Posterior vena cava (tissue), 2 donors: ENCODE measurements around the gene TTYH1. TPM values are rescaled to one million over a fixed set of nuclear protein-coding genes. Genes with fewer than 3 reads are reported as not detected.

Experiments used
- DNase-seq: peaks from one replicate; pipeline ENCODE4 v3.0.0-alpha.2; 2020; ENCODE audit warnings: low spot score
- intact Hi-C, 2 donors: fragments of 100-400 bp; cut with DNase I; formaldehyde crosslinking; loops; one replicate each; pipeline versions ENCODE4 v1.14.1 to v1.14.2; 2022 to 2023
- total RNA-seq, 2 donors: library from RNA; stranded (reverse); fragmentation: NEBNext Ultra II Directional; extraction: Animal tissue kit (Norgen Biotek cat#: 25700); gene quantifications; one replicate each; pipeline ENCODE4 v1.2.1, GENCODE V29; 2021
- donor health status: DM: yes; HTN: yes; CAD: no.
- donor health status: DM: yes; HTN: yes; CAD: no.

TTYH1 gene
- total RNA-seq, 2 donors from 2014 or later = 0.60 to 1.4 TPM

GRCh38 chr19:54464044-54464629, 48.9 kb downstream of the TTYH1 start:
- intact Hi-C loops = no loop called here
- peak; percentile 95 for DNase-seq

- peak; percentile 97 for DNase-seq
- intact Hi-C loops = loop anchor here in 1 of 2 donors (5.0 kb wide), 1 partner anchor 1137 kb away; the partner anchor contains the start of gene ZNF524
Observed at GRCh38 chr19:54464630-54465425, 49.6 kb downstream of the TTYH1 start.

GRCh38 chr19:54465426-54466109, 50.3 kb downstream of the TTYH1 start:
- intact Hi-C loops = loop anchor here in 1 of 2 donors (5.0 kb wide), 1 partner anchor 1137 kb away; the partner anchor contains the start of gene ZNF524
- peak; percentile 80 for DNase-seq

GRCh38 chr19:54466110-54466480, 50.8 kb downstream of the TTYH1 start:
- intact Hi-C loops = loop anchor here in 1 of 2 donors (5.0 kb wide), 1 partner anchor 1136 kb away; the partner anchor contains the start of gene ZNF524
- peak; percentile 50 for DNase-seq

- peak; percentile 85 for DNase-seq
Observed at GRCh38 chr19:54469496-54469934, 54.3 kb downstream of the TTYH1 start.

GRCh38 chr19:54470276-54470887, 55.1 kb downstream of the TTYH1 start:
- DNase-seq = peak; percentile 51

More at GRCh38 chr19:54469496-54469934, 54.3 kb downstream of the TTYH1 start:
- intact Hi-C loops = loop anchor here in 1 of 2 donors (5.0 kb wide), 1 partner anchor 1133 kb away; the partner anchor contains the start of gene ZNF524

GRCh38 chr19:54470991-54471782, 55.9 kb downstream of the TTYH1 start:
- peak; percentile 83 for DNase-seq
- intact Hi-C loops = no loop called here

More at GRCh38 chr19:54470276-54470887, 55.1 kb downstream of the TTYH1 start:
- intact Hi-C loops = no loop called here

- peak; percentile 93 for DNase-seq
- intact Hi-C loops = no loop called here
Observed at GRCh38 chr19:54473071-54473891, 58.0 kb downstream of the TTYH1 start, which contains the start of gene CDC42EP5. Gene CDC42EP5, minus strand, starts transcription at chr19:54473296. Its CDS starts 7,749 bp downstream, at chr19:54465547.

- intact Hi-C loops = no loop called here
Observed at GRCh38 chr19:54473892-54474372, 58.7 kb downstream of the TTYH1 start.

GRCh38 chr19:54475706-54476105, 60.4 kb downstream of the TTYH1 start:
- intact Hi-C loops = loop anchor here in 1 of 2 donors (5.0 kb wide), 1 partner anchor 1238 kb away; no protein-coding TSS in a partner anchor
- peak; percentile 66 for DNase-seq

More at GRCh38 chr19:54473892-54474372, 58.7 kb downstream of the TTYH1 start:
- peak; percentile 58 for DNase-seq

GRCh38 chr19:54477650-54478049, 62.4 kb downstream of the TTYH1 start:
- intact Hi-C loops = loop anchor here in 1 of 2 donors (5.0 kb wide), 1 partner anchor 1240 kb away; no protein-coding TSS in a partner anchor
- DNase-seq = no peak

- intact Hi-C loops = loop anchor here in 1 of 2 donors (5.0 kb wide), 1 partner anchor 1241 kb away; no protein-coding TSS in a partner anchor
- DNase-seq = peak; percentile 31
Observed at GRCh38 chr19:54478677-54479266, 63.5 kb downstream of the TTYH1 start.

- intact Hi-C loops = no loop called here
- DNase-seq = no peak
Observed at GRCh38 chr19:54480051-54480450, 64.8 kb downstream of the TTYH1 start.

GRCh38 chr19:54481326-54481930, 66.2 kb downstream of the TTYH1 start:
- DNase-seq = peak; percentile 64

GRCh38 chr19:54482889-54483288, 67.6 kb downstream of the TTYH1 start:
- intact Hi-C loops = no loop called here
- no peak for DNase-seq

More at GRCh38 chr19:54481326-54481930, 66.2 kb downstream of the TTYH1 start:
- intact Hi-C loops = no loop called here

- DNase-seq = peak; percentile 68
- intact Hi-C loops = no loop called here
Observed at GRCh38 chr19:54484451-54484850, 69.2 kb downstream of the TTYH1 start.
